Activated CD8-positive, alpha-beta memory T cell treated with anti-CD3 and anti-CD28 coated beads, Interleukin-2, amount 50 U/mL, for 1 hour (primary cell): ENCODE measurements around the gene TNFSF8.

Experiments
- DNase-seq: peaks from one replicate; pipeline ENCODE4 v3.0.0-alpha.2; 2020; ENCODE audit errors: extremely low read depth

The TNFSF8 gene

GRCh38 chr9:114869845-114870244 is 60.5 kb downstream of the TNFSF8 start:
- no peak for DNase-seq

GRCh38 chr9:114869378-114869777 is 61.0 kb downstream of the TNFSF8 start:
- no peak for DNase-seq

GRCh38 chr9:114867327-114867726 is 63.1 kb downstream of the TNFSF8 start:
- DNase-seq, result no peak

GRCh38 chr9:114864471-114864870 is 65.9 kb downstream of the TNFSF8 start:
- no peak for DNase-seq

DNA sequence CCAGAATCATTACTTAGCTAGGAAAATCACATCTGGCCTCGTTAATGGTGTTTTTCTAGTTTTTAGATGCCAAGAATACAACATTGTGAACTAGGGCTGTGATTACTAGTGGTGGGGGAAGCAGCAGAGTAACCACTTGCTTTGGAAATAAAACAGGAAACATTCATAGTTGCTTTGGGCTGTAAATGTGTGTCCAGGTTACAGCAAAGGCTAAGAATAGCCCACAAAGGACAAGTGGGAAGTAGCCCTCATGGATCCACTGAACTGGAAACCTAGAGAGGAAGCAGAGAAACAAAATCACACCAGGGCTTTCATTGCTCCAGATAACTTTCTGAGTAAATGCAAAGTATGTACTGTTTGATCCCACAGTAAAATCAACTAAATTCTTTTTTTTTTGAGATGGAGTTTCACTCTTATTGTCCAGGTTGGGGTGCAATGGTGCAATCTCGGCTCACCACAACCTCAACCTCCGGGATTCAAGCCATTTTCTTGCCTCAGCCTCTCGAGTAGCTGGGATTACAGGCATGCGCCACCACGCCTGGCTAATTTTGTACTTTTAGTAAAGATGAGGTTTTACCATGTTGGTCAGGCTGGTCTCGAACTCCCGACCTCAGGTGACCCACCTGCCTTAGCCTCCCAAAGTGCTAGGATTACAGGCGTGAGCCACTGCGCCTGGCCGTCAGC is 68.3 kb downstream of the TNFSF8 start:
- no peak for DNase-seq

DNA sequence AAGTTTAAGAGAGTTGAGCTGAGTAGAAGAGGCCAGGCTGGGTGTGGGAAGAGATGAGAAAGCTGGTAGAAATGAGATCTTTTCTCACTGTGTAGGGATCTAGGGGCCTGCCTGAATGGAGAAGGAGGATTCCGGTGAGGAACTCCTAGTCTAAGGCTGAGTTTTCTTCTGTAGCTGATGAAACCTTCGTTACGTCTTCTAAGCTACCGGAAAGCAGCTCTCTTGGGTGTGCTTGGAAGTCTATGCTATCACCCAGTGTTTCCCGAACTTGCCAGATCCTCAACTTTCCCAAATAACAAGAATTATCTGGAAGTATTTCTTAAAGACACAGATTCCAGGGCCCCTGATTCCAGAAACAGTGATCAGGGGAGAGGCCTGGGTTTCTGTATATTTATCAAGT is 69.1 kb downstream of the TNFSF8 start:
- DNase-seq, result no peak

DNA sequence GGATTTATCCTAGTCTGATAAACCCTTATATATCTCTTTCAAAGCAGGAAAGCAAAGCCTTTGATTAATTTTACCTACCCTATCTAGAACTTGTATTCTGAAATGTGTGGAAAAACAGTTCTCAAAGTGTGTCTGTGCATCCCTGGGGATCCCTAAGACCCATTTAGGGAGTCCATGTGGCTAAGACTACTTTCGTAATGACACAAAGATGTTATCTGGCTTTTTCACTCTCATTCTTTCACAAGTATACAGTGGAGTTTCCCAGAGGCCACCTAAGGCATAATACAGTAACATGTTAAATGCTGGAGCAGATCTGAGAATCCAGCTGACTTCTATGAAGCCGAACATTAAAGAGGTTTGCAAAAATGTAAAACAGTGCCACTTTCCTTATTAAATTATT is 70.2 kb downstream of the TNFSF8 start:
- no peak for DNase-seq

GRCh38 chr9:114856942-114857315 is 73.5 kb downstream of the TNFSF8 start:
- DNase-seq, result no peak

DNA sequence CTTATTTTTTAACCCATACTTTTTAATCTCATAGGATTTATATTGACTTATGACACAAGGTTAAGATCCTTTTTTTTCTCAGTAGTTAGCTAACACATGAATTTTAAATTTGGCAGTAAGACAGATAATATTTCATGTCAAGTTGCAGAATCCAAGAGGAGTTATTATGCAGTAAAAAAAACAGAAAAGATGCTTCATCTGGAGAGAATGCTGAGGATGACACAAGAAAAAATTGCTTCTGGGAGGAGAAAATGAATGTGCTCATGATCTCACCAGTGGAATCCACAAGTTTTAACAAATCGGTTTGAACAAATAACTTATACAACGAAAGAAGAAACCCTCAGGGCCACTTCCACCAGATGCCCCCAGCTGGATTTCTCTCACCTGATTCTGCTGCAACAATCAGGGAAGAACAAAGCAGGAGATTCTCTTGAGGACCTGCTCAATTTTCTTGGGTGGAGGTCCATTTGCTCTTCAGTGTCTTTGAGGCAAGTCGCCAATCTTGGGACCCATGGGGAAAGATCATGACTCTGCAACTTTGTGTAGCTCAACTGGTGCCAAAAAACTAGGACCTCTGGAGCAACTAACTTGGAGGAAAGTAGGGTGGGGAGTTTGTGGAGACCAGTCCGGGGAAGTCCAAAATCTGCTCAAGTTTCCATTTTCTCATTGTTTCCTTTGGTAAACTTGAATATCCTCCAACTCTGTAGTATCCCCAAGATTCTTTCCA is 74.0 kb downstream of the TNFSF8 start:
- no peak for DNase-seq

GRCh38 chr9:114855488-114855887 is 74.9 kb downstream of the TNFSF8 start:
- DNase-seq, result no peak

- DNase-seq, result no peak
These were observed 75.5 kb downstream of the TNFSF8 start for GRCh38 chr9:114854736-114855355.

- DNase-seq, result no peak
These were observed 77.1 kb downstream of the TNFSF8 start for GRCh38 chr9:114853071-114853855.

- no peak for DNase-seq
These were observed 78.3 kb downstream of the TNFSF8 start for GRCh38 chr9:114852050-114852594.

DNA sequence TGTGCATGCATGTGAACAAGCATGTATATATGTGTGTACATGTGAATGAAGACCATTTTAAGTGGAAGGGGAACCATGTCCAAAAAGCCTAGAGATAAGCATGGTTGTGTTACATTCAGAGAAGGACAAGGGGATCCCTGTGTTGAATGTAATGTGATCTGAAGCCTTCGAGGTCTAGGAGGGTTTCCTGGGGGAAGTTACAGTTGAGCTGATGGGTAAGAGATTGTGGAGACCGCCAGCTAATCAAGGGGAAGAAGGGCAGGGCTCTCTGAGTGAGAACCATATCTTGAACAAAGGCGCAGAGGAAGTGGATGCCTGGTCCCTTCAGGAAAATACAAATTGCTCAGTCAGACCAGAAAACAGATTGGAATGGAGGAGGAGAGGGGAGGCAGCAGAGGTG is 79.1 kb downstream of the TNFSF8 start:
- DNase-seq, result no peak
